ENCODE measurements around the gene PPP2R2B.
A peak's percentile ranks its signal among the peaks of the same experiment; 100 is the strongest.

Gene PPP2R2B

DNA sequence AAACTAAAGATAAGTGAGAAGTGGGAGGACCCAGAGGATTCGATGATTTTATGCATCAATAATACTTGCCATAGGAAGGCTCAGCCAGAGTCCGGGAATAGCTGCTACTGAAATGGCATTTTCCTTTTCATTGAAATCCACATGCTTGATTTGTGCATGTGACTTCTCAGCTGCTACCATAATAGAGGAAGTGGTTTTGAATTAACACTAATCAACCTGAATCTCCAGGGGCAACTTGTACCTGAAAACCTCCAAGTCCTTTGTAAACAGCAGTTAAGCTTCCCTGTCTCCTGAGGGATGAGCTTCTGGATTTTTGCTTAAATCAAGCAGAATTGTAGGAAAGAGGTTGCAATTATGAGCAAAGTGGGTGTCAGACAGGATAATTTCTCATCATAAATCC, 124.9 kb downstream of the PPP2R2B start:
- Histone ChIP-seq H3K4me1 (ENCODE audit: control insufficient read depth in 2 of 2, insufficient read depth in 2 of 2, low read length in 2 of 2) (no peaks in the 10 kb centered on the region), H3K27ac (ENCODE audit: low read depth in 2 of 2, low read length in 2 of 2) (no peak overlapping the region)

DNA sequence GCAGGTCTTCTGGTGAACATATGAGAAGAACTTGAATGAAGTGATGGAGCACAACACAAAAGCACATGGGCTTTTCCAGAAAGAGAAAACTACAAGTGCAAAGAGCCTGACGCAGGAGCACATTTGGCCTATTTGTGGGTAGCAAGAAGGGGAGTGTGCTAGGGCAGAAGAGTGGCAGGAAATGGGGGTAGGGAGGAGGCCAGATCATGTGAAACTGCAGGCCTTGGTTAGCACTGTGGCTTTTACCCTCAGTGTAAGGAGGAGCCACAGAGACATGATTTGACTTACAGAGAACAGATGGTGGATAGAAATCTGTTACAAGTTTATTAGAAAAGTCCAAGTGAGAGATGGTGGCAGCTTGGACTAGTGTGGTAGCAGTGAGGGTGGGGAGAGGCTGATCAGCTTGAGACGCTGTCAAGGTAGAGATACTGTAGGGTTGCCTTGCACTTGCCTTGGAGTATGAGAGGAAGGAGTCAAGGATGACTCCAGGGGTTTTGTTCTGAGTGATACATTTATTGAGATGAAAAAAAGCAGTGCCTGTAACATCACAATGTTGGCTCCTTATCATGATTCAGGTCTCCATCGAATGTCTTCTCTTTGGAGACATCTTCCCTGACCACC, 126.7 kb downstream of the PPP2R2B start:
- H3K27ac ChIP-seq (ENCODE audit: low read depth in 2 of 2, low read length in 2 of 2), result peak overlapping the region in 1 of 2 donors; percentile 18
- no peaks in the 10 kb centered on the region for H3K4me1 ChIP-seq (ENCODE audit: control insufficient read depth in 2 of 2, insufficient read depth in 2 of 2, low read length in 2 of 2)
- H3K36me3 ChIP-seq (ENCODE audit: control insufficient read depth in 2 of 2, insufficient read depth in 2 of 2, low read length in 2 of 2), result no peaks in the 10 kb centered on the region
- H3K9me3 ChIP-seq (ENCODE audit: control insufficient read depth in 2 of 2, low read length in 2 of 2), result no peaks in the 10 kb centered on the region
- no peaks in the 10 kb centered on the region for H3K27me3 ChIP-seq (ENCODE audit: control insufficient read depth in 2 of 2, insufficient read depth in 2 of 2, low read length in 2 of 2)
- no peak overlapping the region for H3K9ac ChIP-seq (ENCODE audit: low read depth in 1 of 2, low read length in 2 of 2)
- H3K4me3 ChIP-seq (ENCODE audit: low read length in 2 of 2), result no peak overlapping the region

More for the DNA sequence above, 124.9 kb downstream of the PPP2R2B start:
- H3K4me3 ChIP-seq (ENCODE audit: low read length in 2 of 2), result no peak overlapping the region
- no peaks in the 10 kb centered on the region for H3K36me3 ChIP-seq (ENCODE audit: control insufficient read depth in 2 of 2, insufficient read depth in 2 of 2, low read length in 2 of 2)
- H3K9me3 ChIP-seq (ENCODE audit: control insufficient read depth in 2 of 2, low read length in 2 of 2), result no peaks in the 10 kb centered on the region
- H3K9ac ChIP-seq (ENCODE audit: low read depth in 1 of 2, low read length in 2 of 2), result no peak overlapping the region
- H3K27me3 ChIP-seq (ENCODE audit: control insufficient read depth in 2 of 2, insufficient read depth in 2 of 2, low read length in 2 of 2), result no peaks in the 10 kb centered on the region

DNA sequence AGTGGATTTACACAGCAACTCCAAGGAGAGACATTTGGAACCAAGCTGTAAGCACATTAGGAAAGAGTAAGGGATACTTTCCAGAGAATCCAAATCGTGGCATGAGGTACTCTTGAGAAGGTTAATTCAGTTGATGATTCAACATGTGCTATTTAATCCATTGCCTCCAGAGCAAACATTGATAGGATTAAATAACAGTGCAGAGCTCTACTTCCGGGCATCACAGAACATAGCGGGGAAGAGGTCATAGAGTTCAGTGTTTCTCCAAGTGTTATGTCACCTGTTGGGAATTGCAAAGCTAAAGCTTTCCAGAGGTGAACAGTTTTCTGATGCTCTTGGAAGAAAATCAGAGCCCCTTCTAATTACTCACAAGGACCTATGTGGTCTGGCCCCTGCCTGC, 127.5 kb downstream of the PPP2R2B start:
- Histone ChIP-seq H3K27ac (ENCODE audit: low read depth in 2 of 2, low read length in 2 of 2) (no peak overlapping the region), H3K4me1 (ENCODE audit: control insufficient read depth in 2 of 2, insufficient read depth in 2 of 2, low read length in 2 of 2) (no peaks in the 10 kb centered on the region), H3K36me3 (ENCODE audit: control insufficient read depth in 2 of 2, insufficient read depth in 2 of 2, low read length in 2 of 2) (no peaks in the 10 kb centered on the region)

DNA sequence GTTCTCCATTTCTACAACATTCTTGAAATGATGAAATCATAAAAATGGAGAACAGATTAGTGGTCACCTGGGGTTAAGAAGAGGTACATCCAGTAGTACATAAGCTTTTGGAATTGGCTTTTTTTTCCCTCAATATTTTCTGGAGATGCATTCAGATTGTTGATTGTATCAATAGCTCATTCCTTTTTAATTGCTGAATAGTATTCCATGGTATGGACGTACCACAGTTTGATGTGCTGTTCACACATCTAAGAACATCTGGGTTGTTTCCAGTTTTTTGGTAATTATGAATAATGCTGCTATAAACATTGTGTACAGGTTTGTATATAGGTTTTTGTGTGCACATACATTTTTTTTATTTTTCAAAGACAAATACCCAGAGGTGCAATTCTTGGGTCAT, 130.0 kb downstream of the PPP2R2B start:
- Histone ChIP-seq H3K9ac (ENCODE audit: low read depth in 1 of 2, low read length in 2 of 2) (no peak overlapping the region), H3K36me3 (ENCODE audit: control insufficient read depth in 2 of 2, insufficient read depth in 2 of 2, low read length in 2 of 2) (no peaks in the 10 kb centered on the region), H3K4me1 (ENCODE audit: control insufficient read depth in 2 of 2, insufficient read depth in 2 of 2, low read length in 2 of 2) (no peaks in the 10 kb centered on the region), H3K4me3 (ENCODE audit: low read length in 2 of 2) (no peak overlapping the region), H3K27me3 (ENCODE audit: control insufficient read depth in 2 of 2, insufficient read depth in 2 of 2, low read length in 2 of 2) (no peaks in the 10 kb centered on the region), H3K9me3 (ENCODE audit: control insufficient read depth in 2 of 2, low read length in 2 of 2) (no peaks in the 10 kb centered on the region), H3K27ac (ENCODE audit: low read depth in 2 of 2, low read length in 2 of 2) (no peak overlapping the region)

More for the DNA sequence above, 127.5 kb downstream of the PPP2R2B start:
- H3K9me3 ChIP-seq (ENCODE audit: control insufficient read depth in 2 of 2, low read length in 2 of 2), result no peaks in the 10 kb centered on the region
- H3K9ac ChIP-seq (ENCODE audit: low read depth in 1 of 2, low read length in 2 of 2), result no peak overlapping the region
- H3K27me3 ChIP-seq (ENCODE audit: control insufficient read depth in 2 of 2, insufficient read depth in 2 of 2, low read length in 2 of 2), result no peaks in the 10 kb centered on the region
- H3K4me3 ChIP-seq (ENCODE audit: low read length in 2 of 2), result no peak overlapping the region

DNA sequence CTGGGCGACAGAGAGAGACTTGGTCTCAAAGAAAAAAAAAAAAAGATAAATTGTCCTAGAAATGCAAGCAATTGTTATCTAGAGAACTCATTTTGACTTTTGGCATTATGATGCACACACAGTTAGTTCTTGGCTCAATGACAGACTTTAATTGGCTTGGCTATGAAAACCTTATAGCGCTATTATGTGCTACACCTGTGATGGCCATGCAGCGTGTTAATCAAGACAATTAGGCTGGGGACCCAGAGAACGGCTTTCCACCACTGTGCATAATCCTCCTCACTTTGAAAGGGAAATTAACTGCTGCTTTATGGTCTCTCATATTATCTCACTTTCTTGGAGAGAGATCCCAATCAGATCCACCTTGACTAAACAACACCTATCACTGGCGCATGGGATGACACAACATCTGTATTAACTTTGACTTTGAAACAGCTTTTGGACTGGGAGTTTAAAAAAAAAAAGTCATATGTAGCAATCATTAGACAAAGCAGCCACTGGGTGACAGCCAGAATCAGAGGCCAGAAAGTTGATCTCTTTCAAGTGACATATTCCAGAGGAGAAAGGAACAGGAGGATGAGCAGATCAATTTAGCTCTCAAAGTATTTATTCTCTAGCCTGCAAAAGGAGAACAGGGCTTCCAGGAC, 132.5 kb downstream of the PPP2R2B start:
- Histone ChIP-seq H3K27me3 (ENCODE audit: control insufficient read depth in 2 of 2, insufficient read depth in 2 of 2, low read length in 2 of 2) (no peaks in the 10 kb centered on the region), H3K9ac (ENCODE audit: low read depth in 1 of 2, low read length in 2 of 2) (no peak overlapping the region), H3K4me1 (ENCODE audit: control insufficient read depth in 2 of 2, insufficient read depth in 2 of 2, low read length in 2 of 2) (no peaks in the 10 kb centered on the region), H3K9me3 (ENCODE audit: control insufficient read depth in 2 of 2, low read length in 2 of 2) (no peaks in the 10 kb centered on the region), H3K27ac (ENCODE audit: low read depth in 2 of 2, low read length in 2 of 2) (no peak overlapping the region), H3K4me3 (ENCODE audit: low read length in 2 of 2) (no peak overlapping the region), H3K36me3 (ENCODE audit: control insufficient read depth in 2 of 2, insufficient read depth in 2 of 2, low read length in 2 of 2) (no peaks in the 10 kb centered on the region)

DNA sequence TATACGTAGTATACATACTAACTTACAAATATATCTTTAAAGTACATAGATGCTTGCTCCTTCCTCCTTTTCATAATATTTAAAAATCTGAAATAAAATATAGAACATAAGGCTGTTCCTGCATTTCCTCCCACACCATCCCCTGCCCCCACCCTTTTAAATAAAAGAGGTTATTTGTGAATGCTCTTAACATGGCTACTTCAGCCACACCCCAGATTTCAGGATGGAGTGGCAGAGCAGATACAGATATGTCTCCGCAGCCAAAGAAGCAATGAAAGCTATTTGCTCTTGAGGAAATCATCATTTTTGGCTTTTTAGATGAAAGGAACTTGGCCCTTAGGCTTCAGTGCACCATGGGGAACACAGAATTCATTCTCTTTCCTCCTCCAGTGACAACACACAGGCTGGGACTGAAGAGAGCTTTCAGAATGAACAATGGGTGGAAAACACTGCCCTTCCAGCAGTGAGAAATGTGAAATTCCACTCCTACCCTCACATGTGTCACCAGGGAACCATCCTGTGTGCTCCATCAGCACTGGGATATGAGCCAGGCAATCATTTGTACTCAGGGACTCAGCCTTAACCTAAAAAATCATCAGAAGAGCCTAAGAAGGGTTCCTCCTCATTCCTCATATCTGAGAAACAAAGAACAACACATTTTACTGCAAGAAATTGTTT, 134.3 kb downstream of the PPP2R2B start:
- Histone ChIP-seq H3K27ac (ENCODE audit: low read depth in 2 of 2, low read length in 2 of 2) (no peak overlapping the region), H3K4me3 (ENCODE audit: low read length in 2 of 2) (no peak overlapping the region)

DNA sequence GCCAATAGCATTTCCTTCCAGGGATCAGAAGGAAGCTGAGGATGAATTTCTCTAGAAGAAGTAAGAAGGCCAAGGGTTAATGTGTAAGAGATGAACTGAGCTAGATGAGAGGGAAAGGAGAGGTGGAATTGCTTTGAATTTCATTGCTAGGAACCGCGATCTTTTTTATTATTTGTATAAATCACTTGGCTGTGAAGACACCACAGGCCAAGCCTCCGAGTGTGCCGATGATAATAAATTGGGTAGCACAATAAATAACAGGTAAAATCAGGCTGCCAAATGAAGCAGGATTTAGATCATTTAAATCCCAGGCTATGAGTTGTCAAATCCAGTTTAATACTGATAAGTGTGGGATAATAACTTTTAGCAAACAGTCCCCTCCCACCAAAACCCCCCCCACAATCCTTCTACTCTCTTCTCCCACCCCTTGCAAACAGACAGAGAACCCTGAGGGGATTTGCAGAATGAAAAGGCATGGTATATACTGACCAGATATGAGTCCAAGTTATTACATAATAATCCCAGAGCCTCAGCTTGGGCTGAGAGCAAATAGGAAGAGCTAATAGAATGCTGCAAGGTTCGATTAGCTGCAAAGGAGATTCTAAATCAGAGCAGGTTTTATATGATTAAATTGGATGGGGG, 143.5 kb downstream of the PPP2R2B start:
- H3K36me3 ChIP-seq (ENCODE audit: control insufficient read depth in 2 of 2, insufficient read depth in 2 of 2, low read length in 2 of 2), result no peaks in the 10 kb centered on the region
- no peaks in the 10 kb centered on the region for H3K9me3 ChIP-seq (ENCODE audit: control insufficient read depth in 2 of 2, low read length in 2 of 2)
- no peak overlapping the region for H3K9ac ChIP-seq (ENCODE audit: low read depth in 1 of 2, low read length in 2 of 2)
- H3K4me1 ChIP-seq (ENCODE audit: control insufficient read depth in 2 of 2, insufficient read depth in 2 of 2, low read length in 2 of 2), result no peaks in the 10 kb centered on the region
- no peak overlapping the region for H3K4me3 ChIP-seq (ENCODE audit: low read length in 2 of 2)
- H3K27me3 ChIP-seq (ENCODE audit: control insufficient read depth in 2 of 2, insufficient read depth in 2 of 2, low read length in 2 of 2), result no peaks in the 10 kb centered on the region
- no peak overlapping the region for H3K27ac ChIP-seq (ENCODE audit: low read depth in 2 of 2, low read length in 2 of 2)

More for the DNA sequence above, 134.3 kb downstream of the PPP2R2B start:
- Histone ChIP-seq H3K9me3 (ENCODE audit: control insufficient read depth in 2 of 2, low read length in 2 of 2) (no peaks in the 10 kb centered on the region), H3K36me3 (ENCODE audit: control insufficient read depth in 2 of 2, insufficient read depth in 2 of 2, low read length in 2 of 2) (no peaks in the 10 kb centered on the region), H3K9ac (ENCODE audit: low read depth in 1 of 2, low read length in 2 of 2) (no peak overlapping the region), H3K4me1 (ENCODE audit: control insufficient read depth in 2 of 2, insufficient read depth in 2 of 2, low read length in 2 of 2) (no peaks in the 10 kb centered on the region), H3K27me3 (ENCODE audit: control insufficient read depth in 2 of 2, insufficient read depth in 2 of 2, low read length in 2 of 2) (no peaks in the 10 kb centered on the region)

DNA sequence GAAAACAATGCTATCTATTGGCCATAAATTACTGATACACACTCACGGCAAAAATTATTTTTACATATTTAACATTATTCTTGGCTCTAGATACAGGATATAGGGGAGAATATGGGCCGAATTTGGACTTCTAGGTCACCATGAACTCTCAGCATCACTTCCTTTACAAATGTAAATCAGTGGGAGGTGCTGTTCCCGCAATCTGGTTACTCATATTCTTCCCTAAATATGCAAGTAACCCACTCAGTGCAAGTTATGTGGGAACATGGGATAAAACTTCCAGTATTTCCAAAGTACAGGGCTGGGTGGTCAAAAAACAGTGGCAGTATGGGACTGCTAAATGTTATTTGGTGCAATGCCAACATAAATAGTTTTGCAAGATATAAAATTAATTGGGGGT, 145.6 kb downstream of the PPP2R2B start:
- no peak overlapping the region for H3K27ac ChIP-seq (ENCODE audit: low read depth in 2 of 2, low read length in 2 of 2)
- no peaks in the 10 kb centered on the region for H3K27me3 ChIP-seq (ENCODE audit: control insufficient read depth in 2 of 2, insufficient read depth in 2 of 2, low read length in 2 of 2)
- no peaks in the 10 kb centered on the region for H3K4me1 ChIP-seq (ENCODE audit: control insufficient read depth in 2 of 2, insufficient read depth in 2 of 2, low read length in 2 of 2)
- H3K9ac ChIP-seq (ENCODE audit: low read depth in 1 of 2, low read length in 2 of 2), result no peak overlapping the region
- no peak overlapping the region for H3K4me3 ChIP-seq (ENCODE audit: low read length in 2 of 2)
- H3K36me3 ChIP-seq (ENCODE audit: control insufficient read depth in 2 of 2, insufficient read depth in 2 of 2, low read length in 2 of 2), result no peaks in the 10 kb centered on the region
- H3K9me3 ChIP-seq (ENCODE audit: control insufficient read depth in 2 of 2, low read length in 2 of 2), result no peaks in the 10 kb centered on the region

DNA sequence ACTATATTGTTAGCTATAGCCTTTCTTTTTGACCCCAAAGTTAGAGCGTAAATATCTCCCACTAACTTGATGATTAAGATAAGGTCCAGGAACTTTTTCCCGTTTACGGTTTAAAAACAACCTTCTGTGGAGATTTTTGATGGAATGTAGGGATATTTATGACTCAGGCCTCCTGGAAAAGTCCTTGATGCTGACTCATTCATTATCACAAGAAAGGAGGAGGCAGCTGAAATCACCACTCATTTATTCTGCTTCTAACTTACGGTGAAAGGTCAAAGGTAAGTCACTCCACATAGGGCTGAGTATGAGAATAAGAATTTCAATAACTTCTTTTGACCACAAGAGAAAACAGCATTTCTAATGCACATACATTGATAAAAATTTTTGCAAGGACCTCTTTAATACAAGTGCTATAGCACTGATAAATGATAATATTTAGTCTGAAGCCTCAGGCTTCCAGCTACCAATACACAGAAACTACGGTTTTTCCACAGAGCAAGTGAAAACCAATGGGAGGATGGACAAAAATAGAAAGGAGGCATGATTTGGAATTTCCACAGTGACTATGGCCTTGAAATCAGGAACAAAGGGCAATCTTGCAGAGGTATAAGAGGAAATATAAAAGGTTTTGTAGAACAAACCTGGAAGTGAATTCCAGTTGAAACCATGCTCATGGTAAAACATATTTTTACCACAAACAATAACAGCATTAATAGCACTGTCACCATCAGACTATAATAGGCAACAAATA, 146.5 kb downstream of the PPP2R2B start:
- no peaks in the 10 kb centered on the region for H3K4me1 ChIP-seq (ENCODE audit: control insufficient read depth in 2 of 2, insufficient read depth in 2 of 2, low read length in 2 of 2)
- H3K36me3 ChIP-seq (ENCODE audit: control insufficient read depth in 2 of 2, insufficient read depth in 2 of 2, low read length in 2 of 2), result no peaks in the 10 kb centered on the region
- no peak overlapping the region for H3K4me3 ChIP-seq (ENCODE audit: low read length in 2 of 2)
- H3K9me3 ChIP-seq (ENCODE audit: control insufficient read depth in 2 of 2, low read length in 2 of 2), result no peaks in the 10 kb centered on the region
- no peaks in the 10 kb centered on the region for H3K27me3 ChIP-seq (ENCODE audit: control insufficient read depth in 2 of 2, insufficient read depth in 2 of 2, low read length in 2 of 2)
- no peak overlapping the region for H3K27ac ChIP-seq (ENCODE audit: low read depth in 2 of 2, low read length in 2 of 2)
- H3K9ac ChIP-seq (ENCODE audit: low read depth in 1 of 2, low read length in 2 of 2), result no peak overlapping the region

All from mucosa of rectum (tissue), 2 donors.